SU-DHL-6 (cell line): ENCODE measurements around the gene EXOC6B.

ENCODE experiments used
- H2AFZ ChIP-seq: fragments of 200-600 bp; sonication (generic); 2 replicates; pipeline ENCODE4 v1.6.1; 2014; ENCODE audit warnings: low read depth, mild to moderate bottlenecking, moderate library complexity, mixed read lengths, antibody characterized with exemption, low read length; ENCODE audit not compliant: severe bottlenecking
- H3F3A ChIP-seq: fragments of 200-600 bp; shearing (Covaris generic); 2 replicates; pipeline ENCODE4 v1.6.0; 2016; ENCODE audit warnings: antibody characterized with exemption, mild to moderate bottlenecking; ENCODE audit not compliant: insufficient read depth
- H3K27ac ChIP-seq: fragments of 200-600 bp; sonication (generic); 2 replicates; pipeline ENCODE4 v1.5.1; 2016; ENCODE audit warnings: low read depth, mild to moderate bottlenecking, low read length, moderate library complexity, mixed read lengths
- H3K27me3 ChIP-seq: fragments of 200-600 bp; sonication (generic), shearing (Covaris generic); 2 replicates; pipeline ENCODE4 v1.6.0; 2014; ENCODE audit warnings: mild to moderate bottlenecking, low read length
- H3K36me3 ChIP-seq: fragments of 200-600 bp; sonication (generic); 2 replicates; pipeline ENCODE4 v1.6.1; 2014; ENCODE audit warnings: mild to moderate bottlenecking, low read length, mixed read lengths
- H3K4me2 ChIP-seq: fragments of 300-600, 200-600 bp; shearing (Covaris generic), sonication (generic); 2 replicates; pipeline ENCODE4 v1.6.0; 2014; ENCODE audit warnings: low read length, low read depth, mild to moderate bottlenecking; ENCODE audit not compliant: poor library complexity, severe bottlenecking
- H3K4me3 ChIP-seq: fragments of 200-600 bp; sonication (generic); 2 replicates; pipeline ENCODE4 v1.5.1; 2014; ENCODE audit warnings: antibody characterized with exemption, low read length, mild to moderate bottlenecking, mixed read lengths; ENCODE audit not compliant: insufficient read depth, poor library complexity, severe bottlenecking
- H3K79me2 ChIP-seq: fragments of 200-600 bp; sonication (generic); 2 replicates; pipeline ENCODE4 v1.6.1; 2014; ENCODE audit warnings: mild to moderate bottlenecking, low read length, moderate library complexity; ENCODE audit not compliant: insufficient read depth
- H3K9ac ChIP-seq: fragments of 200-600 bp; sonication (generic); 2 replicates; pipeline ENCODE4 v1.7.0; 2014; ENCODE audit warnings: mild to moderate bottlenecking, low read length
- H3K9me2 ChIP-seq: fragments of 200-600 bp; sonication (generic); replicated peaks from 2 replicates; pipeline ENCODE4 v1.6.1; 2014; ENCODE audit warnings: low read length; ENCODE audit not compliant: insufficient read depth
- H3K9me3 ChIP-seq: fragments of 200-600 bp; sonication (generic); 2 replicates; pipeline ENCODE4 v1.6.1; 2014; ENCODE audit warnings: low read length, mixed read lengths; ENCODE audit not compliant: insufficient read depth
- H4K20me1 ChIP-seq: fragments of 200-600 bp; sonication (generic); 2 replicates; pipeline ENCODE4 v1.6.1; 2014; ENCODE audit warnings: low read depth, mild to moderate bottlenecking, antibody characterized with exemption, low read length, moderate library complexity, mixed read lengths
- EZH2phosphoT487 ChIP-seq: fragments of 200-600 bp; sonication (generic), shearing (Covaris generic); conservative IDR thresholded peaks from 2 replicates; pipeline ENCODE4 v1.6.1; 2018; ENCODE audit warnings: mild to moderate bottlenecking, antibody characterized with exemption, low read length, moderate library complexity, mixed read lengths
- TF ChIP-seq, protein P1 (sequence below): fragments of 200-600 bp; sonication (generic); IDR thresholded peaks from one replicate; pipeline ENCODE4 v1.5.1; 2017; ENCODE audit warnings: antibody characterized with exemption, mild to moderate bottlenecking, low read length, moderate library complexity; ENCODE audit not compliant: insufficient read depth, poor library complexity, severe bottlenecking

The EXOC6B gene

GRCh38 chr2:72140621-72140960 lies 685.2 kb downstream of the EXOC6B start:
- H3K9ac ChIP-seq, result no peak overlapping the region
- H3K27ac ChIP-seq, result no peak overlapping the region
- no peaks in the 10 kb centered on the region for H3F3A ChIP-seq
- H3K79me2 ChIP-seq, result no peaks in the 10 kb centered on the region
- H4K20me1 ChIP-seq, result no peaks in the 10 kb centered on the region
- H3K4me2 ChIP-seq, result no peak overlapping the region
- H3K9me3 ChIP-seq, result no peaks in the 10 kb centered on the region
- H3K36me3 ChIP-seq, result no peaks in the 10 kb centered on the region
- no peak overlapping the region for H3K4me3 ChIP-seq
- no peaks in the 10 kb centered on the region for H3K27me3 ChIP-seq
- TF ChIP-seq, protein P1, sequence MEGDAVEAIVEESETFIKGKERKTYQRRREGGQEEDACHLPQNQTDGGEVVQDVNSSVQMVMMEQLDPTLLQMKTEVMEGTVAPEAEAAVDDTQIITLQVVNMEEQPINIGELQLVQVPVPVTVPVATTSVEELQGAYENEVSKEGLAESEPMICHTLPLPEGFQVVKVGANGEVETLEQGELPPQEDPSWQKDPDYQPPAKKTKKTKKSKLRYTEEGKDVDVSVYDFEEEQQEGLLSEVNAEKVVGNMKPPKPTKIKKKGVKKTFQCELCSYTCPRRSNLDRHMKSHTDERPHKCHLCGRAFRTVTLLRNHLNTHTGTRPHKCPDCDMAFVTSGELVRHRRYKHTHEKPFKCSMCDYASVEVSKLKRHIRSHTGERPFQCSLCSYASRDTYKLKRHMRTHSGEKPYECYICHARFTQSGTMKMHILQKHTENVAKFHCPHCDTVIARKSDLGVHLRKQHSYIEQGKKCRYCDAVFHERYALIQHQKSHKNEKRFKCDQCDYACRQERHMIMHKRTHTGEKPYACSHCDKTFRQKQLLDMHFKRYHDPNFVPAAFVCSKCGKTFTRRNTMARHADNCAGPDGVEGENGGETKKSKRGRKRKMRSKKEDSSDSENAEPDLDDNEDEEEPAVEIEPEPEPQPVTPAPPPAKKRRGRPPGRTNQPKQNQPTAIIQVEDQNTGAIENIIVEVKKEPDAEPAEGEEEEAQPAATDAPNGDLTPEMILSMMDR, result no peak
- TF ChIP-seq EZH2phosphoT487, result no peak
- H2AFZ ChIP-seq, result no peak overlapping the region
- no peaks in the 10 kb centered on the region for H3K9me2 ChIP-seq

DNA sequence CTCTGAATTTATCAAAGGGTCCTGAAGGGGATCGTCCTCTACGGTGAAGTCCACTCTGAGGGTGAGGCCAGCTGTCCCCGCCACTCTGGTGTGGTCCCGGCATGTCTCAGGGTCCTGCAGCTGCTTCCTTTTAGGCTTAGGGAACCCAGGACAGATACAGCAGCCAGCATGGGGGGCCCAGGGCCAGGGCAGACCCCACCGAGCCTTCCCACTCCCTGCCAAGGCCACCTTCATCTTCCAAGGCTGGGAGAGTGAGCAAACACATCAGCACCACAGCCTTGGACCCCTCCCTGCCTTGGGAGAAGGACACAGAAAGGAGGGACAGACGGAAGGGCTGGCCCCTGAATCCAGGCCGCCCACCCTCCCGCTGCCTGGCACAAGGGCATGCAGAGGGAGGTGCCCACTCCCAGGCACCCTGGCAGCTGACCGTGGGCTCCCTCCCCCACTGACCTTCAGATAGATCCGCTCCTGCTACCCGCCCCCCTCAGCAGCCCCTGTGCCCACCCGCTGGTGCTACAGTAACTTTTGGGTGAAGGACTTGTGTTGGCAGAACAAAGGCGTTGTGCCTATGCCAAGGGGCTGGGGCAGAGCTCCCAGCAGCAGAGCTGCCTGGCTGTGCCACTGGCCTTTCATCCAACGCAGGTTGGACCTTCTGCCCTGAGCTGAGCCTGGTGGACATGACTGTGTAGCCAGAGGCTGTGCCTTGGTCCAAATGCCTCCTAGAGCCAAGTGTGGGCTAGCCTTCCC lies 685.8 kb downstream of the EXOC6B start:
- Histone ChIP-seq H2AFZ (no peak overlapping the region), H3K4me3 (no peak overlapping the region), H3F3A (no peaks in the 10 kb centered on the region), H3K4me2 (no peak overlapping the region), H3K9me3 (no peaks in the 10 kb centered on the region), H3K9ac (no peak overlapping the region), H3K79me2 (no peaks in the 10 kb centered on the region), H3K27me3 (no peaks in the 10 kb centered on the region), H3K27ac (no peak overlapping the region), H3K36me3 (no peaks in the 10 kb centered on the region), H3K9me2 (no peaks in the 10 kb centered on the region), H4K20me1 (no peaks in the 10 kb centered on the region)
- TF ChIP-seq EZH2phosphoT487, result no peak
- TF ChIP-seq, protein P1, result no peak

DNA sequence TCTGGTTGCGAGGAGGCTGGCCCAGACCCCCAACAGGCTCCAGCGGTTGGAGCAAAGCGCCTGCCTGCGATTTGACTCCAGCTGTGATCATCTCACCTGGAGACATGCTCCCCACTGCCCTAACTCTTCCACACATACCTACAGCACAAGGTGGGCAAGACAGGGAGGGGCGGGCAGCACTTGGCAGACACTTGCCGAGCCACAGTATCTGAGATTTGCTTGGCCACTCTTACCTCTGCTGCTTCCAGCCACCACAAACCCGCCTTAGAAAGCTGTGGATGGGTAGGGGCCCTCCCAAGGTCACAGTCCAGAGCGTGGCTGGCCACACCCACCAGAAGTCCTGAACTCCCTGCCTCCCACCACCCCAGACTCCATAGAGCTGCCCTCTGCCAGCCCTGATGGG lies 686.4 kb downstream of the EXOC6B start:
- Histone ChIP-seq H3F3A (no peaks in the 10 kb centered on the region), H3K9me2 (no peaks in the 10 kb centered on the region), H3K9ac (no peak overlapping the region), H3K4me2 (no peak overlapping the region), H3K9me3 (no peaks in the 10 kb centered on the region), H3K27me3 (no peaks in the 10 kb centered on the region), H4K20me1 (no peaks in the 10 kb centered on the region), H2AFZ (no peak overlapping the region), H3K4me3 (no peak overlapping the region), H3K79me2 (no peaks in the 10 kb centered on the region), H3K36me3 (no peaks in the 10 kb centered on the region), H3K27ac (no peak overlapping the region)
- no peak for TF ChIP-seq EZH2phosphoT487
- TF ChIP-seq, protein P1, result no peak
